ENCODE data around the gene PLXNA4.

The PLXNA4 gene

GRCh38 chr7:132102942-132103341, 473.3 kb downstream of the PLXNA4 start:
- no peaks in the 10 kb centered on the region for H3F3A ChIP-seq (ENCODE audit: insufficient read depth)
- H3K27ac ChIP-seq (ENCODE audit: low read depth, low read length): no peak overlapping the region
- H3K36me3 ChIP-seq (ENCODE audit: low read length): no peaks in the 10 kb centered on the region
- H3K4me3 ChIP-seq (ENCODE audit: insufficient read depth, low read length, poor library complexity, severe bottlenecking): no peak overlapping the region
- H3K4me2 ChIP-seq (ENCODE audit: low read depth, low read length, poor library complexity, severe bottlenecking): no peak overlapping the region
- TF ChIP-seq EZH2phosphoT487 (conservative IDR thresholded peaks at IDR 0.05; ENCODE audit: low read length) (no peak), CTCF (IDR thresholded peaks at IDR 0.05; ENCODE audit: insufficient read depth, low read length, poor library complexity, severe bottlenecking) (no peak)
- no peaks in the 10 kb centered on the region for H3K79me2 ChIP-seq (ENCODE audit: insufficient read depth, low read length)
- no peak overlapping the region for H3K9ac ChIP-seq (ENCODE audit: low read length)
- no peaks in the 10 kb centered on the region for H3K9me3 ChIP-seq (ENCODE audit: insufficient read depth, low read length)
- H4K20me1 ChIP-seq (ENCODE audit: low read depth, low read length): no peaks in the 10 kb centered on the region
- no peaks in the 10 kb centered on the region for H3K27me3 ChIP-seq (ENCODE audit: low read length)
- no peak overlapping the region for H2AFZ ChIP-seq (ENCODE audit: low read depth, low read length, severe bottlenecking)
- no peaks in the 10 kb centered on the region for H3K9me2 ChIP-seq (replicated peaks; ENCODE audit: insufficient read depth, low read length)

- no peak for TF ChIP-seq CTCF (IDR thresholded peaks at IDR 0.05; ENCODE audit: insufficient read depth, low read length, poor library complexity, severe bottlenecking)
- TF ChIP-seq EZH2phosphoT487 (conservative IDR thresholded peaks at IDR 0.05; ENCODE audit: low read length): no peak
- Histone ChIP-seq H3K9me3 (ENCODE audit: insufficient read depth, low read length) (no peaks in the 10 kb centered on the region), H3K36me3 (ENCODE audit: low read length) (no peaks in the 10 kb centered on the region), H3K79me2 (ENCODE audit: insufficient read depth, low read length) (no peaks in the 10 kb centered on the region), H3K27ac (ENCODE audit: low read depth, low read length) (no peak overlapping the region), H4K20me1 (ENCODE audit: low read depth, low read length) (no peaks in the 10 kb centered on the region), H2AFZ (ENCODE audit: low read depth, low read length, severe bottlenecking) (no peak overlapping the region), H3K4me2 (ENCODE audit: low read depth, low read length, poor library complexity, severe bottlenecking) (no peak overlapping the region), H3F3A (ENCODE audit: insufficient read depth) (no peaks in the 10 kb centered on the region), H3K4me3 (ENCODE audit: insufficient read depth, low read length, poor library complexity, severe bottlenecking) (no peak overlapping the region), H3K27me3 (ENCODE audit: low read length) (no peaks in the 10 kb centered on the region), H3K9ac (ENCODE audit: low read length) (no peak overlapping the region), H3K9me2 (replicated peaks; ENCODE audit: insufficient read depth, low read length) (no peaks in the 10 kb centered on the region)
Observed at GRCh38 chr7:132102391-132102790, 473.9 kb downstream of the PLXNA4 start.

- Histone ChIP-seq H3K4me3 (ENCODE audit: insufficient read depth, low read length, poor library complexity, severe bottlenecking) (no peak overlapping the region), H3K9me3 (ENCODE audit: insufficient read depth, low read length) (no peaks in the 10 kb centered on the region), H3K27ac (ENCODE audit: low read depth, low read length) (no peak overlapping the region), H4K20me1 (ENCODE audit: low read depth, low read length) (no peaks in the 10 kb centered on the region), H3K79me2 (ENCODE audit: insufficient read depth, low read length) (no peaks in the 10 kb centered on the region), H3K4me2 (ENCODE audit: low read depth, low read length, poor library complexity, severe bottlenecking) (no peak overlapping the region), H3K27me3 (ENCODE audit: low read length) (no peaks in the 10 kb centered on the region), H2AFZ (ENCODE audit: low read depth, low read length, severe bottlenecking) (no peak overlapping the region), H3K36me3 (ENCODE audit: low read length) (no peaks in the 10 kb centered on the region), H3K9me2 (replicated peaks; ENCODE audit: insufficient read depth, low read length) (no peaks in the 10 kb centered on the region), H3K9ac (ENCODE audit: low read length) (no peak overlapping the region), H3F3A (ENCODE audit: insufficient read depth) (no peaks in the 10 kb centered on the region)
- TF ChIP-seq CTCF (IDR thresholded peaks at IDR 0.05; ENCODE audit: insufficient read depth, low read length, poor library complexity, severe bottlenecking) (no peak), EZH2phosphoT487 (conservative IDR thresholded peaks at IDR 0.05; ENCODE audit: low read length) (no peak)
Observed at GRCh38 chr7:132100981-132101380, 475.3 kb downstream of the PLXNA4 start.
